Measurements from ENCODE around the gene TMEM150C. TPM values are rescaled to one million over a fixed set of nuclear protein-coding genes. Genes with fewer than 3 reads are reported as not detected.
A peak's percentile ranks its signal among the peaks of the same experiment; 100 is the strongest.

TMEM150C gene
- total and polyA plus RNA-seq, 4 donors: 4.8 to 8.7 (median 5.2) TPM

- peak overlapping the region; percentile 32 to 73 for H3K27ac ChIP-seq (ENCODE audit: low read depth in 1 of 2, low read length in 2 of 2)
- TF ChIP-seq GABPA (IDR thresholded peaks at IDR 0.05 in 1 of 2, conservative IDR thresholded peaks at IDR 0.05 in 1 of 2) (no peak), RAD21 (IDR thresholded peaks at IDR 0.05) (no peak), CTCF (IDR thresholded peaks at IDR 0.05; ENCODE audit: low read depth, low read length, missing input control) (no peak), RXRA (IDR thresholded peaks at IDR 0.05) (no peak), REST (IDR thresholded peaks at IDR 0.05) (no peak)
- 9% methylated on average over 61 of the region's 61 CpGs for WGBS
- peak overlapping the region in 1 of 2 donors; percentile 57 for H3K9ac ChIP-seq (ENCODE audit: low read depth in 1 of 2, low read length in 2 of 2)
- no peaks in the 10 kb centered on the region for H3K27me3 ChIP-seq (ENCODE audit: control insufficient read depth in 4 of 4, insufficient read depth in 4 of 4, low read length in 3 of 4)
- H3K9me3 ChIP-seq (ENCODE audit: control insufficient read depth in 4 of 4, low read length in 3 of 4): no peaks in the 10 kb centered on the region
- H3K36me3 ChIP-seq (ENCODE audit: control insufficient read depth in 4 of 4, insufficient read depth in 3 of 4, low read depth in 1 of 4, low read length in 3 of 4): no peaks in the 10 kb centered on the region
- peaks cover 4 to 26% (median 11%) of the 10 kb centered on the region in 4 donors for H3K4me1 ChIP-seq (ENCODE audit: control insufficient read depth in 4 of 4, insufficient read depth in 4 of 4, low read length in 3 of 4)
- H3K4me3 ChIP-seq (ENCODE audit: low read depth in 1 of 3, low read length in 3 of 3): peak overlapping the region; percentile 61 to 96 (median 76)
- no peak for DNase-seq (ENCODE audit: low spot score)
These were observed 669 bp downstream of the TMEM150C start for GRCh38 chr4:82560853-82561785.

- H3K9me3 ChIP-seq (ENCODE audit: control insufficient read depth in 4 of 4, low read length in 3 of 4): no peaks in the 10 kb centered on the region
- H3K4me1 ChIP-seq (ENCODE audit: control insufficient read depth in 4 of 4, insufficient read depth in 4 of 4, low read length in 3 of 4): peaks cover 4 to 26% (median 11%) of the 10 kb centered on the region in 4 donors
- no peak overlapping the region for H3K9ac ChIP-seq (ENCODE audit: low read depth in 1 of 2, low read length in 2 of 2)
- DNase-seq (ENCODE audit: low spot score): no peak
- no peaks in the 10 kb centered on the region for H3K36me3 ChIP-seq (ENCODE audit: control insufficient read depth in 4 of 4, insufficient read depth in 3 of 4, low read depth in 1 of 4, low read length in 3 of 4)
- peak overlapping the region in 1 of 2 donors; percentile 14 for H3K27ac ChIP-seq (ENCODE audit: low read depth in 1 of 2, low read length in 2 of 2)
- no peaks in the 10 kb centered on the region for H3K27me3 ChIP-seq (ENCODE audit: control insufficient read depth in 4 of 4, insufficient read depth in 4 of 4, low read length in 3 of 4)
- 83% methylated on average over 4 of the region's 4 CpGs for WGBS
- H3K4me3 ChIP-seq (ENCODE audit: low read depth in 1 of 3, low read length in 3 of 3): no peak overlapping the region
- no peak for TF ChIP-seq HNF4A (conservative IDR thresholded peaks at IDR 0.05)
- TF ChIP-seq HNF4G (IDR thresholded peaks at IDR 0.05): no peak
- TF ChIP-seq MAX (IDR thresholded peaks at IDR 0.05): no peak
- TF ChIP-seq RXRA (IDR thresholded peaks at IDR 0.05): no peak
- no peak for TF ChIP-seq SP1 (IDR thresholded peaks at IDR 0.05)
- no peak for TF ChIP-seq RAD21 (IDR thresholded peaks at IDR 0.05)
- no peak for TF ChIP-seq YY1 (IDR thresholded peaks at IDR 0.05)
These were observed 2.1 kb downstream of the TMEM150C start for GRCh38 chr4:82559735-82560120.

Measured in liver (tissue), 9 donors.